ENCODE data around the gene COX11.
A peak's percentile ranks its signal among the peaks of the same experiment; 100 is the strongest.

GRCh38 chr17:54992797-54993639 lies 24.6 kb upstream of the COX11 start:
- TF ChIP-seq CTCF (IDR thresholded peaks at IDR 0.05) (peak in 5 of 6 experiments; percentile 52 to 73 (median 62)), POLR2A (IDR thresholded peaks at IDR 0.05) (no peak)
